ENCODE results near the gene FNIP2. TPM values are rescaled to one million over a fixed set of nuclear protein-coding genes. Genes with fewer than 3 reads are reported as not detected.
A peak's percentile ranks its signal among the peaks of the same experiment; 100 is the strongest.
"Not testable (repeated sequence)": the region's sequence is repeated elsewhere in the genome, so short reads cannot be mapped to it uniquely, and the experiment has no call there.

FNIP2 gene
- total and polyA plus RNA-seq, 8 donors, result 4.8 to 109 (median 28.9) TPM

GRCh38 chr4:158750379-158750778 lies 18.4 kb upstream of the FNIP2 start:
- H3K27ac ChIP-seq, result no peak overlapping the region
- 65 to 83% (median 77%) methylated on average over 3 of the region's 3 CpGs for WGBS, 5 donors
- DNase-seq, result peak in 1 of 2 donors; percentile 20

GRCh38 chr4:158754385-158755180 lies 14.2 kb upstream of the FNIP2 start:
- no peaks in the 10 kb centered on the region for H3K4me1 ChIP-seq
- no peak for TF ChIP-seq POLR2AphosphoS5 (IDR thresholded peaks at IDR 0.05)
- TF ChIP-seq EP300 (IDR thresholded peaks at IDR 0.05), result no peak
- no peak for TF ChIP-seq POLR2A (IDR thresholded peaks at IDR 0.05)
- no peak for TF ChIP-seq CTCF (IDR thresholded peaks at IDR 0.05)
- no peak for DNase-seq
- intact Hi-C loops (cut with DNase I; ENCODE audit: low total_unique reads), result no loop called here
- no peaks in the 10 kb centered on the region for H3K27me3 ChIP-seq
- no peaks in the 10 kb centered on the region for H3K36me3 ChIP-seq
- no peak overlapping the region for H3K4me3 ChIP-seq
- 91 to 98% (median 97%) methylated on average over 5 of the region's 5 CpGs for WGBS, 5 donors
- H3K9me3 ChIP-seq, result no peaks in the 10 kb centered on the region
- H3K27ac ChIP-seq, result no peak overlapping the region

More at GRCh38 chr4:158750379-158750778, 18.4 kb upstream of the FNIP2 start:
- Histone ChIP-seq H3K36me3 (no peaks in the 10 kb centered on the region), H3K9me3 (no peaks in the 10 kb centered on the region), H3K4me3 (no peak overlapping the region), H3K27me3 (no peaks in the 10 kb centered on the region), H3K4me1 (no peaks in the 10 kb centered on the region)
- intact Hi-C loops (cut with DNase I; ENCODE audit: low total_unique reads), result no loop called here
- TF ChIP-seq CTCF (IDR thresholded peaks at IDR 0.05), result no peak
- TF ChIP-seq EP300 (IDR thresholded peaks at IDR 0.05), result no peak
- TF ChIP-seq POLR2AphosphoS5 (IDR thresholded peaks at IDR 0.05), result no peak
- no peak for TF ChIP-seq POLR2A (IDR thresholded peaks at IDR 0.05)

GRCh38 chr4:158755819-158756218 lies 13.0 kb upstream of the FNIP2 start:
- WGBS, 5 donors, result 92 to 96% (median 95%) methylated on average over 7 of the region's 7 CpGs
- DNase-seq; H3K4me1 ChIP-seq; H3K36me3 ChIP-seq; H3K27ac ChIP-seq; intact Hi-C loops (cut with DNase I; ENCODE audit: low total_unique reads); H3K27me3 ChIP-seq; H3K4me3 ChIP-seq; H3K9me3 ChIP-seq: not testable (repeated sequence)

GRCh38 chr4:158756588-158756987 lies 12.2 kb upstream of the FNIP2 start:
- Histone ChIP-seq H3K36me3 (no peaks in the 10 kb centered on the region), H3K4me1 (no peaks in the 10 kb centered on the region), H3K9me3 (no peaks in the 10 kb centered on the region), H3K4me3 (no peak overlapping the region), H3K27ac (no peak overlapping the region), H3K27me3 (no peaks in the 10 kb centered on the region)
- no peak for DNase-seq
- TF ChIP-seq POLR2A (IDR thresholded peaks at IDR 0.05), result no peak
- no peak for TF ChIP-seq EP300 (IDR thresholded peaks at IDR 0.05)
- intact Hi-C loops (cut with DNase I; ENCODE audit: low total_unique reads), result no loop called here

- Histone ChIP-seq H3K4me1 (no peaks in the 10 kb centered on the region), H3K27ac (no peak overlapping the region), H3K36me3 (no peaks in the 10 kb centered on the region), H3K9me3 (no peaks in the 10 kb centered on the region), H3K4me3 (no peak overlapping the region), H3K27me3 (no peaks in the 10 kb centered on the region)
- TF ChIP-seq POLR2A (IDR thresholded peaks at IDR 0.05), result no peak
- no peak for TF ChIP-seq POLR2AphosphoS5 (IDR thresholded peaks at IDR 0.05)
- TF ChIP-seq EP300 (IDR thresholded peaks at IDR 0.05), result no peak
- TF ChIP-seq CTCF (IDR thresholded peaks at IDR 0.05), result no peak
- intact Hi-C loops (cut with DNase I; ENCODE audit: low total_unique reads), result no loop called here
- no peak for DNase-seq
- WGBS, 5 donors, result 70 to 93% (median 80%) methylated on average over 4 of the region's 4 CpGs
Measured at GRCh38 chr4:158758142-158758541, 10.7 kb upstream of the FNIP2 start.
